GM10248 (cell line): Measurements from ENCODE around the gene NR4A2.

Source experiments
- CTCF ChIA-PET: fragments of 300-600 bp; sonication (Branson Sonifier 250); formaldehyde crosslinking; extraction: SDS; loops from one replicate; lab custom pipeline; 2021; ENCODE audit warnings: antibody characterized with exemption; lab: Yijun Ruan, JAX
- POLR2A ChIA-PET: fragments of 350-650 bp; sonication (Branson Sonifier 250); formaldehyde crosslinking; extraction: SDS; loops from one replicate; lab custom pipeline; 2020; ENCODE audit warnings: antibody characterized with exemption; lab: Yijun Ruan, JAX
- DNase-seq: peaks from one replicate; pipeline ENCODE4 v3.0.0; 2012; ENCODE audit errors: extremely low spot score
- CTCF ChIP-seq: IDR thresholded peaks from 2 replicates; pipeline ENCODE4 v1.5.1; 2012; ENCODE audit warnings: mild to moderate bottlenecking, low read depth; ENCODE audit errors: extremely low read depth, missing control alignments, control extremely low read depth

NR4A2 gene

GRCh38 chr2:156317631-156318030 is 14.9 kb downstream of the NR4A2 start:
- POLR2A ChIA-PET, result no interaction called here
- no peak for TF ChIP-seq CTCF
- DNase-seq, result no peak
- CTCF ChIA-PET, result interaction anchor here (1.0 to 1.4 kb wide), 3 partner anchors 8 to 41 kb away, joined by 3 read pairs; no protein-coding TSS in a partner anchor

DNA sequence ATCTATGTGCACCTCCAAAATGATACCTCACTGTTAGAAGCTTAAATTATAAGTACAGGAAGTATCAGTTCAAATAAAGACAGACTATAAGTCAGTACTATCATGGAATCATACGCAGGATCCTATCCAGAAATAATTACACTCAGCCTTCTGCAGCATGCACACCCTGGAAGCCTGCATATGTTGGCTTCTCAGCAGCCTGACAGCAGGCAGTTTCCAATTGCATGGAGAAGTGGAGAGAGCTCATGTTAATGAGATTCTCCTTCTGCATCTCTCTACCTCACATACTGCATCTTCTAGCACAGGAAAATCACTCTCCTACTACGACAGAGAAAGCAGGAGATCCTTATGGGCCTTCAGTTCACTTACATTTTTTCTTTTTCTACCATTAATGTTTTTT is 20.5 kb downstream of the NR4A2 start:
- DNase-seq, result no peak
- POLR2A ChIA-PET, result no interaction called here
- CTCF ChIA-PET, result interaction anchor here (1.5 kb wide), 1 partner anchor 33 kb away, joined by 3 read pairs; no protein-coding TSS in a partner anchor
- no peak for TF ChIP-seq CTCF

GRCh38 chr2:156310773-156311172 is 21.7 kb downstream of the NR4A2 start:
- CTCF ChIA-PET, result no interaction called here
- TF ChIP-seq CTCF, result no peak
- POLR2A ChIA-PET, result no interaction called here
- DNase-seq, result no peak

DNA sequence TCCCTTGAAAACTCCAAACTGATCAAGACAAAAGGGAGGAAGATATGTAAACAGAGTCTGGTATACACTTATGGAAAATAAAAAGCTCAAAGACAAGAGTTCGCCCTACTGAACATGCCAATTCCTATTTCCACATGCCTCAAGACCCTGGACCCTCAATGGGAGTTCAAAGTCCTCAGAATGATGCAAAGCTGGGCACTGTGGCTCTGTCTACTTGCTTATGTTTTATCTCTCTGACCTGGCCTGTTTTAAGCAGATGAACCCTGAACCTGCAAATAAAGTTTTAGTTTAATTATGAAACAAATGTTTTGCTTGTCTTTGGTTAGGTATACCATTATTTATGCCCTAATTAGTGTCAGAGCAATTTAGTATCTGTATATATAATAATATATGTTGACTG is 22.6 kb downstream of the NR4A2 start:
- no peak for DNase-seq
- no peak for TF ChIP-seq CTCF
- ChIA-PET CTCF (no interaction called here), POLR2A (no interaction called here)

- ChIA-PET POLR2A (no interaction called here), CTCF (no interaction called here)
- no peak for DNase-seq
- TF ChIP-seq CTCF, result no peak
Observed at GRCh38 chr2:156309167-156309566, 23.4 kb downstream of the NR4A2 start.

GRCh38 chr2:156306821-156307220 is 25.7 kb downstream of the NR4A2 start:
- POLR2A ChIA-PET, result no interaction called here
- no peak for TF ChIP-seq CTCF
- DNase-seq, result no peak
- CTCF ChIA-PET, result interaction anchor here (1.2 to 1.4 kb wide), 2 partner anchors 13 to 318 kb away, joined by 3 read pairs; no protein-coding TSS in a partner anchor
